GM23248 (cell line): ENCODE measurements around the gene SPSB4.

Experiments used
- EZH2 ChIP-seq: fragments of 200-600 bp; sonication (generic); IDR thresholded peaks from 2 replicates; pipeline ENCODE4 v1.6.1; 2018; ENCODE audit warnings: antibody characterized with exemption, mild to moderate bottlenecking; ENCODE audit not compliant: insufficient read depth, poor library complexity, severe bottlenecking
- EZH2phosphoT487 ChIP-seq: fragments of 200-600 bp; sonication (generic); IDR thresholded peaks from 2 replicates; pipeline ENCODE4 v1.6.1; 2018; ENCODE audit warnings: antibody characterized with exemption, moderate library complexity, mild to moderate bottlenecking, low read depth; ENCODE audit not compliant: insufficient read depth

- no peak for TF ChIP-seq EZH2
- no peak for TF ChIP-seq EZH2phosphoT487
These were observed 75.7 kb downstream of the SPSB4 start for GRCh38 chr3:141126661-141127343.
